Panc1 (cell line): ENCODE measurements around the gene PIGZ.

Experiments used
- POLR2AphosphoS5 ChIP-seq: IDR thresholded peaks from 2 replicates; pipeline ENCODE4 v1.6.1; 2012; ENCODE audit warnings: mild to moderate bottlenecking, low read depth, low read length, moderate library complexity
- SIN3A ChIP-seq: IDR thresholded peaks from 2 replicates; pipeline ENCODE4 v1.6.1; 2012; ENCODE audit warnings: low read depth, mild to moderate bottlenecking, low read length, moderate library complexity, borderline replicate concordance; ENCODE audit not compliant: insufficient read depth
- TCF7L2 ChIP-seq: IDR thresholded peaks from 2 replicates; pipeline ENCODE4 v1.6.1; 2011; ENCODE audit warnings: mild to moderate bottlenecking, low read depth, low read length, inconsistent platforms
- TF ChIP-seq, protein P1 (sequence below): fragments of 450-650 bp; IDR thresholded peaks from 2 replicates; pipeline ENCODE4 v1.5.1; 2017; ENCODE audit warnings: mild to moderate bottlenecking
- TF ChIP-seq, protein P2 (sequence below), 2 experiments: IDR thresholded peaks; 2 replicates each; pipeline ENCODE4 v1.6.1; 2011 to 2012; ENCODE audit warnings: low read depth in 2 of 2, control low read depth in 1 of 2, low read length in 1 of 2, mild to moderate bottlenecking in 1 of 2, moderate library complexity in 1 of 2; ENCODE audit not compliant: insufficient read depth in 1 of 2

- TF ChIP-seq, protein P1, sequence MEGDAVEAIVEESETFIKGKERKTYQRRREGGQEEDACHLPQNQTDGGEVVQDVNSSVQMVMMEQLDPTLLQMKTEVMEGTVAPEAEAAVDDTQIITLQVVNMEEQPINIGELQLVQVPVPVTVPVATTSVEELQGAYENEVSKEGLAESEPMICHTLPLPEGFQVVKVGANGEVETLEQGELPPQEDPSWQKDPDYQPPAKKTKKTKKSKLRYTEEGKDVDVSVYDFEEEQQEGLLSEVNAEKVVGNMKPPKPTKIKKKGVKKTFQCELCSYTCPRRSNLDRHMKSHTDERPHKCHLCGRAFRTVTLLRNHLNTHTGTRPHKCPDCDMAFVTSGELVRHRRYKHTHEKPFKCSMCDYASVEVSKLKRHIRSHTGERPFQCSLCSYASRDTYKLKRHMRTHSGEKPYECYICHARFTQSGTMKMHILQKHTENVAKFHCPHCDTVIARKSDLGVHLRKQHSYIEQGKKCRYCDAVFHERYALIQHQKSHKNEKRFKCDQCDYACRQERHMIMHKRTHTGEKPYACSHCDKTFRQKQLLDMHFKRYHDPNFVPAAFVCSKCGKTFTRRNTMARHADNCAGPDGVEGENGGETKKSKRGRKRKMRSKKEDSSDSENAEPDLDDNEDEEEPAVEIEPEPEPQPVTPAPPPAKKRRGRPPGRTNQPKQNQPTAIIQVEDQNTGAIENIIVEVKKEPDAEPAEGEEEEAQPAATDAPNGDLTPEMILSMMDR = no peak
- TF ChIP-seq, protein P2, sequence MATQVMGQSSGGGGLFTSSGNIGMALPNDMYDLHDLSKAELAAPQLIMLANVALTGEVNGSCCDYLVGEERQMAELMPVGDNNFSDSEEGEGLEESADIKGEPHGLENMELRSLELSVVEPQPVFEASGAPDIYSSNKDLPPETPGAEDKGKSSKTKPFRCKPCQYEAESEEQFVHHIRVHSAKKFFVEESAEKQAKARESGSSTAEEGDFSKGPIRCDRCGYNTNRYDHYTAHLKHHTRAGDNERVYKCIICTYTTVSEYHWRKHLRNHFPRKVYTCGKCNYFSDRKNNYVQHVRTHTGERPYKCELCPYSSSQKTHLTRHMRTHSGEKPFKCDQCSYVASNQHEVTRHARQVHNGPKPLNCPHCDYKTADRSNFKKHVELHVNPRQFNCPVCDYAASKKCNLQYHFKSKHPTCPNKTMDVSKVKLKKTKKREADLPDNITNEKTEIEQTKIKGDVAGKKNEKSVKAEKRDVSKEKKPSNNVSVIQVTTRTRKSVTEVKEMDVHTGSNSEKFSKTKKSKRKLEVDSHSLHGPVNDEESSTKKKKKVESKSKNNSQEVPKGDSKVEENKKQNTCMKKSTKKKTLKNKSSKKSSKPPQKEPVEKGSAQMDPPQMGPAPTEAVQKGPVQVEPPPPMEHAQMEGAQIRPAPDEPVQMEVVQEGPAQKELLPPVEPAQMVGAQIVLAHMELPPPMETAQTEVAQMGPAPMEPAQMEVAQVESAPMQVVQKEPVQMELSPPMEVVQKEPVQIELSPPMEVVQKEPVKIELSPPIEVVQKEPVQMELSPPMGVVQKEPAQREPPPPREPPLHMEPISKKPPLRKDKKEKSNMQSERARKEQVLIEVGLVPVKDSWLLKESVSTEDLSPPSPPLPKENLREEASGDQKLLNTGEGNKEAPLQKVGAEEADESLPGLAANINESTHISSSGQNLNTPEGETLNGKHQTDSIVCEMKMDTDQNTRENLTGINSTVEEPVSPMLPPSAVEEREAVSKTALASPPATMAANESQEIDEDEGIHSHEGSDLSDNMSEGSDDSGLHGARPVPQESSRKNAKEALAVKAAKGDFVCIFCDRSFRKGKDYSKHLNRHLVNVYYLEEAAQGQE (IDR thresholded peaks at IDR 0.05; ENCODE audit: insufficient read depth in 1 of 2, low read depth in 2 of 2, low read length in 1 of 2) = no peak
- TF ChIP-seq POLR2AphosphoS5 (no peak), TCF7L2 (no peak), SIN3A (no peak)
Observed at GRCh38 chr3:197017003-197017402, 48.4 kb upstream of the PIGZ start.
